ENCODE data around the gene HSPH1.

The HSPH1 gene

DNA sequence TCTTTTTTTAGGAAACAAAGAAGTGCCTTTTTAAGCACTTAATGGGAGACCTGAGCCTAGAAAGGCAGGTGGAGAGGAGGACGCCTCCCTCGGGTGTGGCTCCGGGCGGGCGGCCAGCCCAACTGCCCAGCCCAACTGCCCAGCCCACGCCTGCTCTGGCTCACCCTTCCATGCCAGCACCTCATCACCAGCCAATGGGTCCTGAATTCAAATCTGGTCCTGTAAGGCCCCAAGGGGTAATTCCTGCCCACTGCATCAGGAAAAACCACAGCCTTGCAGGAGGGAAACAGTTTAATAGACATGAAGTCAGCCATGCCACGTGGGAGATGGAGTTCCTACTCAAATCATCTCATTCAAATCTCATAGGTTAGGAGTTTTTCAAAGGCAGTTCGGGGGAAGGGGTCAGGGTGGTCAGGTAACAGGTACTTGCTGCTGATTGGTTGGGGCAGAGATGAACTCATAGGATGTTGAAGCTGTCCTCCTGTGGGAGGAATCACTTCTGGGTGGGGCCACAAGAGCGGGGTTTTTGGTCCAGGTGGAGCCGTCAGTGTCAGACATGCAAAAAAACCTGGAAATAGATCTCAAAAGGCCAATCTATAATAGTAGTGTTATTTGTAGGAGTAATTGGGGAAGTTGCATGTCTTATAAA, 64.9 kb downstream of the HSPH1 start:
- no peak for DNase-seq (ENCODE audit: low read depth, low spot score)

DNA sequence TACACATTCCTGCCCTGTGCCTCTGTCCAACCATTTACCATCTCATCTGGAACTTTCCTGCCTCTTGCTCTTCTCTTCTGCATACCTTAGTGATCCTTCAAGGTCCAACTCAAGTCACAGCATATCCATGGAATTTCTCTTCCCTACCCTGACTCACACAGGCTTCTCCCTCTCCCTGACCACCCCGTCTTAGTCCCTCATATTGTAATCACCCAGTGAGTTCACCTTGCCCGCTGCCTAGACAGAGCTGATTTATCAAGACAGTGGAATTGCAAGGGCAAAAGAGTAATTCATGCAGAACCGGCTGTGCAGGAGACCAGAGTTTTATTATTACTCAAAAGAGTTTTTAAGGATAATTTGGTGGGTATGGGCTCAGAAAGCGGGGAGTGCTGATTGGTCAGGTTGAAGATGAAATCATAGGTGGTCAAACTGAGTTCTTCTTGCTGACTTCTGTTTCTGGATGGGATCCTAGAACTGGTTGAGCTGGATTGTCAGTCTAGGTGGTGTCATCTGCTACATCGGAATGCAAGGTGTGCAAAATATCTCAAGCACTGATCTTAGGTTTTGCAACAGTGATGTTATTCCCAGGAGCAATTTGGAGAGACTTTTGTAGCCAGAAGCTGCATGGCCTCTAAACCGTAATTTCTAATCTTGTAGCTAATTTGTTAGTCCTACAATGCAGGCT, 67.2 kb downstream of the HSPH1 start:
- no peak for DNase-seq (ENCODE audit: low read depth, low spot score)

DNA sequence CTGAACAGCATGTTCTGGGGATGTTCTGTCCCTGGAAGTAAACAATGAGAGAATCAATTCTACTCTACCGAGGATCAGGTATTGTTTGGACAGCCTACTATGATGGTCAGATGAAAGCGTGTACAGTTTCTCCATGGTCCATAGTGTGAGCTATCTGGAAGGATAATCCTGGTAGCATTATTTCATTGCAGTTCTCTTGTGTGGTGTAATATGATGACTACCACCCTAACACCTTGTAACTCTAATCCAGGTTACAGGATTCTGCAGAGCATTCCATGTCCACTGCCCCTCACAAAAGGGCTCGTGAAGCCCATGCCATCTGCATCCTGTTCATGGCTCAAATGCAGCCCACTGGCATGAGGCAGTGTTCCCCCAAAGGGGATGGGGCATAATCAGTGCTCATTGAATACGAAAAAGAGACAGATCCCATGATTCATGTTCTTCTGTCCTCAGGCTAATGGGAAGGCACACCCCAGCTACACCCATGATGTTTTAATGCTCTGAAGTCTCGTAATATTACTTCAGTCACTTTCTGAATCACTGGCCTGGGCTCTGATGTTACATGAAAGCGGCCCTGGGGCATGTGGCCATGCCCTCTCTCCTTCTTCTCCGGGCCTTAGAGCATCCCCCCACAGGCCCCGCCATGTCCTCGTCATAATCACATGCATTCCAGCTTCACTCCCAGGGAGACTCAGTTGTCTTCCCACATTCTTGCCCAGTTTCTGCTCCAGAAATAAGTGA, 68.4 kb downstream of the HSPH1 start:
- no peak for DNase-seq (ENCODE audit: low read depth, low spot score)

DNA sequence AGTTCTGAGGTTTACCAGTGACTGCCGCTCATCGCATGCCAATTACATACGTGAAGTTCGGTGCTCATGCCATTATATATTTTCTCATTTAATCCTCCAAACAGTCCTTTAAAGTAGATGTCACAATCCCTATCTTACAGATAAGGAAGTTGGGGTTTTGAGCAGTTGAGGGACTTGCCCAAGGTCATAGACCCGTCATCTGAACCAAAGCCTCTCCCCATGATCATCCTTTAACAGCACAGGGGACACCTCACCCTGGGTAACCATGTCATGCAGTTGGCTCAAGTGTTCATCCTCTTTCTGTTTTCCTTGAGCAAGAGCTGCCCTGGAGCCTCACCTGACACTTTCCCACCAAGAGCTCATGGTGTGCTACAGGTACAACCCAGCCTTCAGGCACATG, 69.1 kb downstream of the HSPH1 start:
- no peak for DNase-seq (ENCODE audit: low read depth, low spot score)

DNA sequence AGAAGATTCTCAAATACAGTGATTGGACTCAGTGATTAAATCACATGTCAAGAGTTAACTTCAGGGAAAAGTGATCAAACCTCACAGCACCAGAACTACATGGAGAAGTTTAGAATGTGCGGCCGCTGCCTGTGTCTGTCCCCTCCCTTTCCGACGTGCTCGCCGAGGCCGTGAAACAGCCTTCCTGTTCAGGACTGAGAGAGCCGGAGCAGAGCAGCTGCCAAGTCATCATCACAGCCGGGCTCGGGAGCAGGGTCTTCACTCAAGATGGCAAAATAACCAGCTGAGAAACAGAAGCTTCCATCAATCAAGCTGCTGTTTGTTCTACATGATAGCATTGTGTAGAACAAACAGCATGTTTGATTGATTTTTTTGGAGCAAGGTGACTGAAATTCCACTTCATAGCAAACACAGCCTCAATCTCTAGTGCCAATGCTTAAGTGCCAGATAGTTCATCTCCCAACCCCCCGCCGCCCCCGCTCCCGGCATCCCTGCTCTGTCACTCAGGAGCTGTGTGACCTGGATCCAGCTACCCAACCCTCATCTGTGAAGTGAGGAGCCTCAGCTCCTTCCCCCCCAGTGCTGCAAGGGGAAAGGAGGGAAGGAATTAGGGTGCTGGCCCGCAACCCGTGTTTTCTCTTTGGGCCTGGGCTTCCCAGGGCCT, 70.6 kb downstream of the HSPH1 start:
- no peak for DNase-seq (ENCODE audit: low read depth, low spot score)

DNA sequence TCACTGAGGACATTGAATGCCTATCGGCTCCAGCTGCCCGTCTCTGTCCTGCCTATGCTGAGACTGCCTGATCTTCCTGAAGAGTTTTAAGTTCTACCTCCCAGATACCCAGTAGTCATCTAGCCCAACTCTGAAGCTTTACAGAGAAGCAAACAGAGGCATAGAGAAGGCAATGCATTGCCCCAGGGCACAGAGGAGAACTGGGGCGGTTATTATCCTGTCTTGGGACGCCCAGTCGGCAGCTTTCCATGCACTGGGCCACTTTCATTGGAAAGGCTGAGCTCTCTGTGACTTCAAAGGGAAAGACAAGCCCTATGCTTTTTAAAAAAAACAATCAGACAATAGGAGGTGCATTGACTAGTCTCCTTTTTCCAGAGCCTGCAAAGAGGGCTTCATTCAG, 71.6 kb downstream of the HSPH1 start:
- no peak for DNase-seq (ENCODE audit: low read depth, low spot score)

DNA sequence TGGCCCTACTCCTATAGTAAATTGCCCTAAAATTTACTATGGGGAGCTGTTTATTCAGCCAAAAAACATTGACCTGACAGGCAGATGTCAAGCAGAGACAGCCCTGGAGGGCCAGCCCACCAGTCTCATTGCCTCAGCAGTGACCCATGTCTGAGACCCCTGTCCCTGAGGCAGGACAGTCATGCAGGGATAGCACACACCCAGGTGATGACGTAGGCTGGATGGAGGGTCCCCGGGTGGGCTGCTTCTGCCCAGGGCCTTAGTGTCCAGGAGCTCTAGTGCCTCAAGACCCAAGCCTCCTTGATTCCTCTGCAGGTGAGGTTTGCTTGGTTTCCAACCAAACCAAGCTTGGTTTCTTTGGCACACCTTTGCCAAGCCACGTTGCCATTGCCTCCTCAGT, 72.1 kb downstream of the HSPH1 start:
- DNase-seq (ENCODE audit: low read depth, low spot score), result no peak

DNA sequence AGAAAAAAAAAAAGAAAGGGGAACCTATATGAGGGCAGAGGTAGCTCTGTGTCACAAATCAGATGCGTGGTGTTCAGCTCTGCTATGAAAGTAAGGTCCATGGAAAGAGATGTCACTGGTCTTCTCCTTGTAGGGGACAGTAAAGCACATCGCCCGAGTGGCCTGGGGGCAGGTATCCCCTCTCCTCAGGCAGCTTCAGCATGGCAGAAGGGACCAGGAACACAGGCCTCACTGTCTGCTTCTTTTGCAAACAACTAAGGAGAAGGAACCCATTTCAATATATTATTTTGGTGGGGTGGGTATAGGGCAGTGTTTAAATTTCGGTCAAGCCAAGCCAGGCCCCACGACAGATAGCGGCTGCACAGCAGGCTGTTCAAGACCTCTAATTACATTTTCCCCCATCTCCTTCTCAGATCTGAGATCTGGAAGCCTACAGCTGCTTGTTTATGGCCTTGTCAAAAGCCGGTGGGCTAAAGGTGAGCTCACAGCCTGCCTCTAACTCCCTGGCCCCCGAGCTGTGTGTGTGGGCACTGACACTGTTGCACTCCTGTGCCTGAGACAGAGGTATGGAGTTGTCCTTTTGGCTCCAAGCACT, 72.8 kb downstream of the HSPH1 start:
- DNase-seq (ENCODE audit: low read depth, low spot score), result no peak
